Left lobe of liver (tissue), 2 donors: Measurements from ENCODE around the gene NUTM2B. TPM values are rescaled to one million over a fixed set of nuclear protein-coding genes. Genes with fewer than 3 reads are reported as not detected.
"Not testable (repeated sequence)": the region's sequence is repeated elsewhere in the genome, so short reads cannot be mapped to it uniquely, and the experiment has no call there.

ENCODE experiments used
- ATAC-seq: fragments of 200-7000 bp; cut with Tn5 transposase; one replicate; pipeline ENCODE4 v1.9.1; 2020; ENCODE audit warnings: mild to moderate bottlenecking, moderate library complexity
- DNase-seq: peaks from one replicate; pipeline ENCODE4 v3.0.0-alpha.2; 2020; ENCODE audit warnings: low spot score
- total RNA-seq: library from RNA; stranded (reverse); gene quantifications from one replicate; pipeline ENCODE4 v1.2.1, GENCODE V29; 2021
- donor health status: DM: no; HTN: no; CAD: no; lungs with moderate emphysema.
- donor health status: DM: no; HTN: yes; CAD: no.

The NUTM2B gene
- total RNA-seq, 1 donor from 2014 or later = 0.40 TPM

- not testable (repeated sequence) for ATAC-seq, DNase-seq
Measured at GRCh38 chr10:79744844-79745243, 41.8 kb downstream of the NUTM2B start.

- DNase-seq, ATAC-seq: not testable (repeated sequence)
Measured at GRCh38 chr10:79748510-79748909, 45.5 kb downstream of the NUTM2B start.

- not testable (repeated sequence) for ATAC-seq, DNase-seq
Measured at GRCh38 chr10:79753601-79754000, 50.6 kb downstream of the NUTM2B start.

- not testable (repeated sequence) for DNase-seq, ATAC-seq
Measured at GRCh38 chr10:79758297-79758993, 55.4 kb downstream of the NUTM2B start.

Other genes with a start within 250 kb of the NUTM2B start
- 0.48 TPM for gene EIF5AL1, start 190.7 kb upstream of the NUTM2B start, total RNA-seq
- gene SFTPA2, start 142.8 kb upstream of the NUTM2B start, total RNA-seq = 6.5 TPM
- 4.6 TPM for gene SFTPA1, start 92.3 kb upstream of the NUTM2B start, total RNA-seq
- 0.08 TPM for gene NUTM2E, start 123.5 kb downstream of the NUTM2B start, total RNA-seq
- gene SFTPD, start 245.9 kb downstream of the NUTM2B start, total RNA-seq = 0.73 TPM